Measurements from ENCODE around the gene PGA4. TPM values are rescaled to one million over a fixed set of nuclear protein-coding genes. Genes with fewer than 3 reads are reported as not detected.

Gene PGA4
- total RNA-seq, 4 donors from 2014 or later: 2.2 to 10.5 (median 8.6) TPM; not detected in 1

DNA sequence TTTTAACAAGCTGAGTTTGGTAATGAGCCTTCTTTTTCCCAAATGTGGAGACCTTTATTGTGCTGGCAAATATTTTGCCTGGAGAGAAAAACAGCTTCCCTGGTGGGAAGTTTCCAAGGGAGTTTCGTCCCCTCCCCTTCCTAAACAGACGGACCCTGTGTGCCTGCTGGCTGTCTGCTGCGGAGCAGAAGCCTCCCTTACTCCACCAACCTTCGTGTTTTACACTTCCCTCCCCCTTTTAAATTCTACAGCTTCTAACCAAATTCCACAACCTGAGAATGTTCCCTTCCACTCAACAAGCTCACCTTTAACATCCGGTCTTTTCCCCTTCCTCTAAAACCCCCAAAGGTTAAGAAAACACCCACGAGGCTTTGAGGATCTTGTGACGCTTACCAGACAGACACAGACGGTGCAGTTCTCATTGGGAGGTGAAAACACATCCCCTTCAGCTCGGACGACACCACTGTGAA lies 55.9 kb downstream of the PGA4 start:
- 48 to 49% methylated on average over 10 of the region's 10 CpGs for WGBS, 2 donors

GRCh38 chr11:61279934-61280659 lies 58.0 kb downstream of the PGA4 start:
- TF ChIP-seq CTCF (IDR thresholded peaks at IDR 0.05) (no peak), EP300 (IDR thresholded peaks at IDR 0.05) (no peak), POLR2A (IDR thresholded peaks at IDR 0.05) (no peak)
- H3K36me3 ChIP-seq: peaks cover 0 to 15% (median 0%) of the 10 kb centered on the region in 3 donors
- H3K27me3 ChIP-seq: no peaks in the 10 kb centered on the region
- no peak overlapping the region for H3K4me3 ChIP-seq
- no peaks in the 10 kb centered on the region for H3K9me3 ChIP-seq
- WGBS, 2 donors: 83 to 88% methylated on average over 10 to 12 of the region's 12 CpGs
- no peak overlapping the region for H3K27ac ChIP-seq
- no peak for DNase-seq (ENCODE audit: low spot score in 2 of 2)
- H3K4me1 ChIP-seq: peaks cover 0 to 14% (median 0%) of the 10 kb centered on the region in 4 donors

More for the DNA sequence above, 55.9 kb downstream of the PGA4 start:
- no peak for DNase-seq (ENCODE audit: low spot score in 2 of 2)
- Histone ChIP-seq H3K9me3 (no peaks in the 10 kb centered on the region), H3K4me1 (peaks cover 0 to 14% (median 0%) of the 10 kb centered on the region in 4 donors), H3K4me3 (no peak overlapping the region), H3K36me3 (peaks cover 0 to 6% (median 0%) of the 10 kb centered on the region in 3 donors), H3K27me3 (no peaks in the 10 kb centered on the region), H3K27ac (no peak overlapping the region)
- no peak for TF ChIP-seq POLR2A (IDR thresholded peaks at IDR 0.05)
- TF ChIP-seq EP300 (IDR thresholded peaks at IDR 0.05): no peak
- TF ChIP-seq CTCF (IDR thresholded peaks at IDR 0.05): no peak

DNA sequence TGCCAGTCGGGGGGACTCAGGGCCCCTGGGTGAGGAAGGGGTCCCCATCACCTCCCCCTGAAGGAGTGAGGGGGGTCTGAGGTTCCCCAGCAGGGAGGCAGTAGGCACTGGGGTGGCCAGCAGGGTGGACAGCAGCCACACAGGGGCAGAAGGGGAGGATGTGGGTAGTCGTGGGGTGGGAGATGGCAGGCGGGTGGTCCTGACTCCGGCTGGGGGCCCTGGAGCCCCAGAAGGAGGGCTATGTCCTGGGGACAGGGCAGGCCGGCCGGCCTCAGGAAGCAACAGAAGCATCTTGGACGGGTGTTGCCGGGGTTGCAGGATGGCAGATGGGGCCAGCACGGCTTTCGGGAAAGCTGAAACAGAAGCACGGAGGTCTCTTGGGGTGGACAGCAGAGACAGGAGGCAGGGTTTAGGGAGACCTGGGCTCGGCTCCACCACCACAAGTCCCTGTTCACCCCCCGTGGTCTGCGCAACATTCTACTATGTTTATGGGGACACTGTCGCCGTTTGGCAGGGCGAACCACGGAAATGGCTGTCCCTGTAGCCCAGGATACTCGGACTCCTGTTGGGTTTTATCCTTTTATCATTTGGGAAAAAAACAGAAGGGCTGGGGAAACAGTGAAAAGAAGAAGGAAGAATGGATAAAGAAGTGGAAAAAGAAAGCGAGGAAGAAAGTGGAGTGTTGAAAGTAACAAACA lies 58.9 kb downstream of the PGA4 start:
- WGBS, 2 donors: 84% methylated on average over 20 of the region's 20 CpGs
- no peaks in the 10 kb centered on the region for H3K27me3 ChIP-seq
- DNase-seq (ENCODE audit: low spot score in 2 of 2): no peak
- H3K9me3 ChIP-seq: no peaks in the 10 kb centered on the region
- H3K27ac ChIP-seq: no peak overlapping the region
- H3K4me1 ChIP-seq: peaks cover 0 to 14% (median 0%) of the 10 kb centered on the region in 4 donors
- TF ChIP-seq EP300 (IDR thresholded peaks at IDR 0.05) (no peak), POLR2A (IDR thresholded peaks at IDR 0.05) (no peak), CTCF (IDR thresholded peaks at IDR 0.05) (no peak)
- peaks cover 0 to 24% (median 0%) of the 10 kb centered on the region in 3 donors for H3K36me3 ChIP-seq
- no peak overlapping the region for H3K4me3 ChIP-seq

Other genes starting within 250 kb of the PGA4 start
- gene CD5, start 119.9 kb upstream of the PGA4 start, total RNA-seq: 1 to 10 TPM in 1 of 4 donors, under 1 TPM in 3; 0.20 to 1.8 (median 0.43) TPM
- gene VPS37C, start 60.9 kb upstream of the PGA4 start, total RNA-seq: 10 to 100 TPM; 11.8 to 22.2 (median 13.6) TPM
- gene PGA3, start 18.8 kb upstream of the PGA4 start, total RNA-seq: 10 to 100 TPM in 1 of 4 donors, 1 to 10 TPM in 1, not detected in 2; 1.5 to 11.1 TPM
- 1 to 10 TPM in 1 of 4 donors, not detected in 3; 3.6 TPM for gene PGA5, start 18.8 kb downstream of the PGA4 start, total RNA-seq
- gene VWCE, start 73.0 kb downstream of the PGA4 start, total RNA-seq: 1 to 10 TPM; 1.3 to 6.3 (median 4.3) TPM
- gene DDB1, start 110.8 kb downstream of the PGA4 start, total RNA-seq: 100 to 1,000 TPM; 100 to 138 (median 113) TPM
- gene TKFC, start 110.9 kb downstream of the PGA4 start, total RNA-seq: 10 to 100 TPM; 15.0 to 39.6 (median 24.5) TPM
- 10 to 100 TPM; 44.2 to 68.2 (median 45.8) TPM for gene CYB561A3, start 139.5 kb downstream of the PGA4 start, total RNA-seq
- gene TMEM138, start 140.0 kb downstream of the PGA4 start, total RNA-seq: 10 to 100 TPM; 20.5 to 31.4 (median 26.9) TPM
- gene TMEM216, start 170.2 kb downstream of the PGA4 start, total RNA-seq: 10 to 100 TPM; 14.2 to 21.9 (median 14.6) TPM
- 10 to 100 TPM; 38.1 to 48.6 (median 44.7) TPM for gene CPSF7, start 207.6 kb downstream of the PGA4 start, total RNA-seq
- 10 to 100 TPM; 26.4 to 88.1 (median 70.3) TPM for gene SDHAF2, start 207.8 kb downstream of the PGA4 start, total RNA-seq

All from tibial nerve (tissue), 4 donors.